PC-3 (cell line): Measurements from ENCODE around the gene SCUBE3.

ENCODE experiments used
- EZH2 ChIP-seq: fragments of 300-600 bp; sonication (generic); IDR thresholded peaks from one replicate; pipeline ENCODE4 v1.6.1; 2017; ENCODE audit warnings: antibody characterized with exemption, mild to moderate bottlenecking, low read length; ENCODE audit not compliant: unreplicated experiment
- EZH2phosphoT487 ChIP-seq: fragments of 300-600 bp; sonication (generic); IDR thresholded peaks from 2 replicates; pipeline ENCODE4 v1.6.1; 2018; ENCODE audit warnings: mild to moderate bottlenecking, antibody characterized with exemption, low read length, borderline replicate concordance
- TF ChIP-seq, protein P1 (sequence below): fragments of 300-600 bp; sonication (generic); conservative IDR thresholded peaks from 2 replicates; pipeline ENCODE4 v1.5.1; 2017; ENCODE audit warnings: antibody characterized with exemption, low read depth, mild to moderate bottlenecking, low read length

- TF ChIP-seq, protein P1, sequence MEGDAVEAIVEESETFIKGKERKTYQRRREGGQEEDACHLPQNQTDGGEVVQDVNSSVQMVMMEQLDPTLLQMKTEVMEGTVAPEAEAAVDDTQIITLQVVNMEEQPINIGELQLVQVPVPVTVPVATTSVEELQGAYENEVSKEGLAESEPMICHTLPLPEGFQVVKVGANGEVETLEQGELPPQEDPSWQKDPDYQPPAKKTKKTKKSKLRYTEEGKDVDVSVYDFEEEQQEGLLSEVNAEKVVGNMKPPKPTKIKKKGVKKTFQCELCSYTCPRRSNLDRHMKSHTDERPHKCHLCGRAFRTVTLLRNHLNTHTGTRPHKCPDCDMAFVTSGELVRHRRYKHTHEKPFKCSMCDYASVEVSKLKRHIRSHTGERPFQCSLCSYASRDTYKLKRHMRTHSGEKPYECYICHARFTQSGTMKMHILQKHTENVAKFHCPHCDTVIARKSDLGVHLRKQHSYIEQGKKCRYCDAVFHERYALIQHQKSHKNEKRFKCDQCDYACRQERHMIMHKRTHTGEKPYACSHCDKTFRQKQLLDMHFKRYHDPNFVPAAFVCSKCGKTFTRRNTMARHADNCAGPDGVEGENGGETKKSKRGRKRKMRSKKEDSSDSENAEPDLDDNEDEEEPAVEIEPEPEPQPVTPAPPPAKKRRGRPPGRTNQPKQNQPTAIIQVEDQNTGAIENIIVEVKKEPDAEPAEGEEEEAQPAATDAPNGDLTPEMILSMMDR = no peak
- TF ChIP-seq EZH2phosphoT487 (no peak), EZH2 (no peak)
These were observed 27.2 kb upstream of the SCUBE3 start for GRCh38 chr6:35186571-35186970.
